Measurements from ENCODE around the gene GCSAM.
A peak's percentile ranks its signal among the peaks of the same experiment; 100 is the strongest.

The GCSAM gene

DNA sequence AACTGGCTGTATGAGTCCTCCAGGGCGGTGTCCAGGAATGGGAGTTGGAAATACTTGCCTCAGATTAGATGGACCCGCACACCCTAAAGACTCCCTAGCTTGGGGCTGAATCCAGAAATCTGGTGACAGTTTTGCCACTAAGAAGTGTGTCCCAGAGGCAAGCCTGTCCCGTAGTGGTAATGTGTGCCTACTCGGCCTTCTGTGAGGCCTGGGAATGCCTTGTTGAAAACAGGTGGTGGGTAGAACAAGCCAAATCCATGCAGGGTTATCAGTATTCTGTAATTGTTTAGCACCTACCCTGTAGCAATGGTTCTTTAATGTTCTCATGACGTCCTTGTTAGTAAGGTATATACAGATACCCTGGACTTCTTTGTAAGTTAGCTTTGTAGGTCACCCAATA is 45.3 kb downstream of the GCSAM start:
- no peaks in the 10 kb centered on the region for H4K20me1 ChIP-seq (ENCODE audit: insufficient read depth, low read length)
- no peak overlapping the region for H3K27ac ChIP-seq (ENCODE audit: low read depth, low read length, poor library complexity, severe bottlenecking)
- no peak for TF ChIP-seq EZH2 (IDR thresholded peaks at IDR 0.05; ENCODE audit: borderline replicate concordance, low read length)
- TF ChIP-seq, protein P1, sequence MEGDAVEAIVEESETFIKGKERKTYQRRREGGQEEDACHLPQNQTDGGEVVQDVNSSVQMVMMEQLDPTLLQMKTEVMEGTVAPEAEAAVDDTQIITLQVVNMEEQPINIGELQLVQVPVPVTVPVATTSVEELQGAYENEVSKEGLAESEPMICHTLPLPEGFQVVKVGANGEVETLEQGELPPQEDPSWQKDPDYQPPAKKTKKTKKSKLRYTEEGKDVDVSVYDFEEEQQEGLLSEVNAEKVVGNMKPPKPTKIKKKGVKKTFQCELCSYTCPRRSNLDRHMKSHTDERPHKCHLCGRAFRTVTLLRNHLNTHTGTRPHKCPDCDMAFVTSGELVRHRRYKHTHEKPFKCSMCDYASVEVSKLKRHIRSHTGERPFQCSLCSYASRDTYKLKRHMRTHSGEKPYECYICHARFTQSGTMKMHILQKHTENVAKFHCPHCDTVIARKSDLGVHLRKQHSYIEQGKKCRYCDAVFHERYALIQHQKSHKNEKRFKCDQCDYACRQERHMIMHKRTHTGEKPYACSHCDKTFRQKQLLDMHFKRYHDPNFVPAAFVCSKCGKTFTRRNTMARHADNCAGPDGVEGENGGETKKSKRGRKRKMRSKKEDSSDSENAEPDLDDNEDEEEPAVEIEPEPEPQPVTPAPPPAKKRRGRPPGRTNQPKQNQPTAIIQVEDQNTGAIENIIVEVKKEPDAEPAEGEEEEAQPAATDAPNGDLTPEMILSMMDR (IDR thresholded peaks at IDR 0.05; ENCODE audit: low read length) = no peak
- peak overlapping the region; percentile 5; the same call in 1 of the 2 replicates for H3K9ac ChIP-seq (ENCODE audit: low read length)
- H3K36me3 ChIP-seq (ENCODE audit: insufficient read depth, low read length) = no peaks in the 10 kb centered on the region
- H3K9me2 ChIP-seq (ENCODE audit: low read depth, low read length) = no peaks in the 10 kb centered on the region
- no peaks in the 10 kb centered on the region for H3K9me3 ChIP-seq (ENCODE audit: low read length)
- peak overlapping the region; percentile 73 for H3K4me2 ChIP-seq (ENCODE audit: low read length)
- no peaks in the 10 kb centered on the region for H3K27me3 ChIP-seq (ENCODE audit: insufficient read depth, low read length)
- H3K79me2 ChIP-seq (ENCODE audit: insufficient read depth, low read length) = no peaks in the 10 kb centered on the region
- H3K4me3 ChIP-seq (ENCODE audit: low read depth, low read length, poor library complexity, severe bottlenecking) = peak overlapping the region; percentile 66
- H3F3A ChIP-seq (ENCODE audit: insufficient read depth, low read length) = no peaks in the 10 kb centered on the region
- H2AFZ ChIP-seq (ENCODE audit: low read length) = no peak overlapping the region
- H3K4me1 ChIP-seq (ENCODE audit: insufficient read depth, low read length, severe bottlenecking) = peaks cover 62% of the 10 kb centered on the region

DNA sequence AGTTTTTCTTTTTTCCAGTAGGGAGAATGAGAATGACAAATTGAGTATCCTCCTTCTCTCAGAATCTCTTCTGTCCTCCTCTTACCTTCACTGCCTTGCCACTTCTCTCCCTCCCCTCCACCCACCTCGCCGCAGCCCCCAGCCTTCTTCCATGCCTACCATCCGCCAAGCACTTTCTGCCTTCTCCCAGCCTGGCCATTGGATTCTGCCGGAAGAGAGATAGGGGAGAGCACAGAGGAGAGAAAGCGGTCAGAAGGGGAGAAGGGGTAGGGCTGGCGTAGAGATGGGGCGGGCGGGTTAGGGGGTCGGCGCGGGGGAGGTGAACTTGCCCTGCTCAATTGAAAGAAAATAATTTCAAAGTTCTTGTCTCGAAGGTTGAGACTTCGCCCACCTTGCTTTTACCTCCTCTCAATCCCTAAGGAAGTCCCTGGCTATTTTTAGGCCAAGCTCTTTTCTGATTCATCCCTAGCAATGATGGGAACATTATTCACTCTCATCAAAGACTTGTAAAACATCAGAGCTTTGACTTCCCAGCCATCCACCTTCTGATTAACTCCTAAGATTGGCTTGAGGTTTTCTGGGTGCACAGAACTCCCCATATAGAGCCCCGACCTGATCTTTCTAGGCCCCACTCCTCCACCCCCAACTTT is 46.0 kb downstream of the GCSAM start:
- Histone ChIP-seq H3K36me3 (ENCODE audit: insufficient read depth, low read length) (no peaks in the 10 kb centered on the region), H3K27ac (ENCODE audit: low read depth, low read length, poor library complexity, severe bottlenecking) (no peak overlapping the region), H3K79me2 (ENCODE audit: insufficient read depth, low read length) (no peaks in the 10 kb centered on the region), H3K27me3 (ENCODE audit: insufficient read depth, low read length) (no peaks in the 10 kb centered on the region), H3K9me2 (ENCODE audit: low read depth, low read length) (no peaks in the 10 kb centered on the region), H3K9me3 (ENCODE audit: low read length) (no peaks in the 10 kb centered on the region), H3K4me3 (ENCODE audit: low read depth, low read length, poor library complexity, severe bottlenecking) (peak overlapping the region; percentile 66), H3K9ac (ENCODE audit: low read length) (peak overlapping the region; percentile 61), H3K4me2 (ENCODE audit: low read length) (peak overlapping the region; percentile 73), H3F3A (ENCODE audit: insufficient read depth, low read length) (no peaks in the 10 kb centered on the region), H4K20me1 (ENCODE audit: insufficient read depth, low read length) (no peaks in the 10 kb centered on the region), H3K4me1 (ENCODE audit: insufficient read depth, low read length, severe bottlenecking) (peaks cover 54% of the 10 kb centered on the region), H2AFZ (ENCODE audit: low read length) (no peak overlapping the region)
- TF ChIP-seq EZH2 (IDR thresholded peaks at IDR 0.05; ENCODE audit: borderline replicate concordance, low read length) = no peak
- TF ChIP-seq, protein P1 (IDR thresholded peaks at IDR 0.05; ENCODE audit: low read length) = no peak

DNA sequence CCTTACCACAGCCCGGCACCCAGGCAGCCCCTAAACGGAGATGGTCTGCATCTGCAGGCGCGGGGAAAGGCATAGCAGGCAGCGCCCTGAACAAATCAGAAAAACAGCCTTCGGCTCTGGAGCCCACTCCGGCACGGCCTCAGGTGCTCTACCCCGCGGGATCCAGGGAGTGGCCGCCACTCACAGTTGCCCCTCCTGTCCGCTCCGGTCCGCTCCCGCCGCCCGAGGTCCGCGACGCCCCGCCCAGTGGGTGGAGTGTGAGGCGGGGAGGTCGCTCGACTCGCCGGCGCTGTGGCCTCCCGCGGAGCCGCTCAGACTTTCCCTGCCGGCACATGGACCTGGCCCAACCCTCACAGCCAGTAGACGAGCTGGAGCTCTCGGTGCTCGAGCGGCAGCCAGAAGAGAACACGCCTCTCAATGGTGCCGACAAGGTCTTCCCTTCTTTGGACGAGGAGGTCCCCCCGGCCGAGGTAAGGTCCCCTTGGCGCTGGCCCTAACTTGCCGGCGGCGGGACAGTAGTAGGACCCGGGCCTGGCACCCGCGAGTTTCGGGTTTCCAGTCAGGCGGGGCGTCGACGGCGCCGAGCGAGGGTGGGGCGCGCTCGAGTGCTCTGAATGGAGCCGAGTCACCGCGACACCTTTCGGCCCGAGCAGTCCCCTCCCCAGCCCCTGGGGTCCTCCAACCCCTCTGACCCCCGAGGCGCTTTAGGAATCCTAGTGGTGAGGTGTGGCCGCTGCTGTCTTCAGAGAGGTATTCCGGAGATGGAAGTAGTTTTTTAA is 46.8 kb downstream of the GCSAM start, which contains the start of gene C3orf52:
C3orf52 (plus strand) TSS at position 314 of the 779 bp plus-strand sequence; CDS start at position 333, 19 bp downstream.
- Histone ChIP-seq H3F3A (ENCODE audit: insufficient read depth, low read length) (no peaks in the 10 kb centered on the region), H3K27me3 (ENCODE audit: insufficient read depth, low read length) (no peaks in the 10 kb centered on the region), H3K4me2 (ENCODE audit: low read length) (peak within 1 kb of the TSS; percentile 73), H3K79me2 (ENCODE audit: insufficient read depth, low read length) (no peaks in the 10 kb centered on the region), H4K20me1 (ENCODE audit: insufficient read depth, low read length) (no peaks in the 10 kb centered on the region), H3K9me3 (ENCODE audit: low read length) (no peaks in the 10 kb centered on the region), H3K36me3 (ENCODE audit: insufficient read depth, low read length) (no peaks in the 10 kb centered on the region), H3K27ac (ENCODE audit: low read depth, low read length, poor library complexity, severe bottlenecking) (no peak within 1 kb of the TSS), H3K4me3 (ENCODE audit: low read depth, low read length, poor library complexity, severe bottlenecking) (peak within 1 kb of the TSS; percentile 66), H3K9ac (ENCODE audit: low read length) (peak within 1 kb of the TSS; percentile 61), H3K4me1 (ENCODE audit: insufficient read depth, low read length, severe bottlenecking) (peaks cover 47% of the 10 kb centered on the region), H3K9me2 (ENCODE audit: low read depth, low read length) (no peaks in the 10 kb centered on the region), H2AFZ (ENCODE audit: low read length) (no peak within 1 kb of the TSS; the same call in 1 of the 2 replicates)
- no peak for TF ChIP-seq EZH2 (IDR thresholded peaks at IDR 0.05; ENCODE audit: borderline replicate concordance, low read length)
- TF ChIP-seq, protein P1 (IDR thresholded peaks at IDR 0.05; ENCODE audit: low read length) = no peak; the same call in 1 of the 2 replicates

All from OCI-LY1 (cell line).